Naive thymus-derived CD8-positive, alpha-beta T cell (primary cell): Measurements from ENCODE around the gene GOLGA6A. TPM values are rescaled to one million over a fixed set of nuclear protein-coding genes. Genes with fewer than 3 reads are reported as not detected.

Experiments
- ATAC-seq, 2 donors: fragments of 150-1000 bp; cut with Tn5 transposase in 1 of 2; sonication (Bioruptor Pico), chemical (Tn5 transposase) in 1 of 2; 1 replicate in 1 of 2; 2 replicates in 1 of 2; pipeline ENCODE4 v1.10.0; 2021; ENCODE audit warnings: mild to moderate bottlenecking in 2 of 2, moderate library complexity in 2 of 2
- POLR2A ChIA-PET: fragments of 350-600 bp; sonication (Branson Sonifier 250); formaldehyde crosslinking; loops from one replicate; lab custom pipeline; 2021; ENCODE audit warnings: antibody characterized with exemption; lab: Charles Lee
- DNase-seq, 10 donors: peaks; one replicate each; pipeline versions ENCODE4 v3.0.0 to v3.0.0-alpha.2; 2020 to 2022
- H3K27ac Mint-ChIP-seq, 10 donors: one replicate each; pipeline ENCODE4 v1.8.0; 2020 to 2022; ENCODE audit warnings: mild to moderate bottlenecking in 10 of 10, mixed read lengths in 10 of 10, moderate library complexity in 4 of 10, inconsistent platforms in 1 of 10
- H3K27me3 Mint-ChIP-seq, 5 donors: one replicate each; pipeline ENCODE4 v1.8.0; 2021 to 2022; ENCODE audit warnings: mixed read lengths in 5 of 5
- H3K36me3 Mint-ChIP-seq, 3 donors: one replicate each; pipeline ENCODE4 v1.8.0; 2020 to 2022; ENCODE audit warnings: mixed read lengths in 3 of 3, mild to moderate bottlenecking in 2 of 3, inconsistent platforms in 1 of 3
- H3K4me1 Mint-ChIP-seq, 4 donors: one replicate each; pipeline ENCODE4 v1.8.0; 2021 to 2022; ENCODE audit warnings: mixed read lengths in 4 of 4
- H3K4me3 Mint-ChIP-seq, 10 donors: one replicate each; pipeline ENCODE4 v1.8.0; 2020 to 2022; ENCODE audit warnings: mild to moderate bottlenecking in 10 of 10, mixed read lengths in 10 of 10, moderate library complexity in 6 of 10, inconsistent platforms in 1 of 10
- H3K9me3 Mint-ChIP-seq, 9 donors: one replicate each; pipeline ENCODE4 v1.8.0; 2020 to 2022; ENCODE audit warnings: mixed read lengths in 9 of 9, mild to moderate bottlenecking in 3 of 9, inconsistent platforms in 1 of 9, moderate library complexity in 1 of 9
- polyA plus RNA-seq, 3 donors: library from polyadenylated mRNA; unstranded; fragments of 300-500 nt; fragmentation: Illumina TruSeq; gene quantifications; one replicate each; pipeline ENCODE4 v1.2.3, GENCODE V29; 2021
- total RNA-seq, 8 experiments: library from RNA in 2 of 8; stranded (reverse) in 2 of 8; gene quantifications; one replicate each; pipeline ENCODE4 v1.2.3 and lab custom pipeline; 2021 to 2026

The GOLGA6A gene
- total and polyA plus RNA-seq, 5 experiments from 2014 or later, result 0.05 to 0.39 (median 0.16) TPM; not detected in 2

DNA sequence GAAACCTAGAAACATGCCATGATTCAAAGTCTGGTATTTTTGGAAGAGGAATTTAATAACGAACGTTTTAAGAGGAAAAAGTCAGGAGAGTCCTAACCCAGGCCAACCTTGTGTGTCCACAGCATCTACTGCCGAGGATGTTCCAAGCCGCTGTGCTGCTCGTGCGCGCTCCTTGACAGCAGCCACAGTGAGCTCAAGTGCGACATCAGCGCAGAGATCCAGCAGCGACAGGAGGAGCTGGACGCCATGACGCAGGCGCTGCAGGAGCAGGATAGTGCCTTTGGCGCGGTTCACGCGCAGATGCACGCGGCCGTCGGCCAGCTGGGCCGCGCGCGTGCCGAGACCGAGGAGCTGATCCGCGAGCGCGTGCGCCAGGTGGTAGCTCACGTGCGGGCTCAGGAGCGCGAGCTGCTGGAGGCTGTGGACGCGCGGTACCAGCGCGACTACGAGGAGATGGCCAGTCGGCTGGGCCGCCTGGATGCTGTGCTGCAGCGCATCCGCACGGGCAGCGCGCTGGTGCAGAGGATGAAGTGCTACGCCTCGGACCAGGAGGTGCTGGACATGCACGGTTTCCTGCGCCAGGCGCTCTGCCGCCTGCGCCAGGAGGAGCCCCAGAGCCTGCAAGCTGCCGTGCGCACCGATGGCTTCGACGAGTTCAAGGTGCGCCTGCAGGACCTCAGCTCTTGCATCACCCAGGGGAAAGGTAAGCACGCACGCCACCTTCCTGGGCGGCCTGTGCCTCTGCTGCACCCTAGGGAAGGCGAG lies 59.5 kb downstream of the GOLGA6A start:
- Mint-ChIP-seq H3K36me3 (peaks cover 0 to 62% (median 14%) of the 10 kb centered on the region in 3 donors), H3K4me3 (no peak overlapping the region), H3K9me3 (no peaks in the 10 kb centered on the region), H3K4me1 (peaks cover 2 to 14% (median 13%) of the 10 kb centered on the region in 4 donors), H3K27me3 (no peaks in the 10 kb centered on the region), H3K27ac (peak overlapping the region in 1 of 10 donors; percentile 13)
- POLR2A ChIA-PET, result no interaction called here
- ATAC-seq, result no peak
- DNase-seq, result no peak

Other genes with a start within 250 kb of the GOLGA6A start
- gene TBC1D21, start 209.0 kb downstream of the GOLGA6A start, total RNA-seq, result not detected
- not detected for gene TBC1D21, start 209.0 kb downstream of the GOLGA6A start, polyA plus RNA-seq
- 1 to 10 TPM in 1 of 2 experiments, under 1 TPM in 1; 0.80 to 1.9 TPM for gene LOXL1, start 156.1 kb downstream of the GOLGA6A start, total RNA-seq
- gene LOXL1, start 156.1 kb downstream of the GOLGA6A start, polyA plus RNA-seq, result 1 to 10 TPM; 1.2 to 2.0 (median 1.3) TPM
- gene STOML1, start 90.3 kb downstream of the GOLGA6A start, total RNA-seq, result 10 to 100 TPM; 10.4 to 10.8 TPM
- gene STOML1, start 90.3 kb downstream of the GOLGA6A start, polyA plus RNA-seq, result 10 to 100 TPM in 2 of 3 donors, 1 to 10 TPM in 1; 9.6 to 15.6 (median 12.6) TPM
- gene PML, start 87.8 kb downstream of the GOLGA6A start, total RNA-seq, result 10 to 100 TPM; 53.1 to 57.9 TPM
- 10 to 100 TPM; 12.2 to 26.9 (median 19.7) TPM for gene PML, start 87.8 kb downstream of the GOLGA6A start, polyA plus RNA-seq
- not detected for gene ISLR2, start 48.0 kb upstream of the GOLGA6A start, total RNA-seq
- gene ISLR2, start 48.0 kb upstream of the GOLGA6A start, polyA plus RNA-seq, result not detected
- not detected for gene ISLR, start 91.2 kb upstream of the GOLGA6A start, total RNA-seq
- gene ISLR, start 91.2 kb upstream of the GOLGA6A start, polyA plus RNA-seq, result not detected
- gene STRA6, start 120.2 kb upstream of the GOLGA6A start, total RNA-seq, result not detected
- not detected for gene STRA6, start 120.2 kb upstream of the GOLGA6A start, polyA plus RNA-seq
- gene CCDC33, start 153.8 kb upstream of the GOLGA6A start, total RNA-seq, result not detected
- not detected for gene CCDC33, start 153.8 kb upstream of the GOLGA6A start, polyA plus RNA-seq